ENCODE data around the gene KCTD19.

Gene KCTD19

DNA sequence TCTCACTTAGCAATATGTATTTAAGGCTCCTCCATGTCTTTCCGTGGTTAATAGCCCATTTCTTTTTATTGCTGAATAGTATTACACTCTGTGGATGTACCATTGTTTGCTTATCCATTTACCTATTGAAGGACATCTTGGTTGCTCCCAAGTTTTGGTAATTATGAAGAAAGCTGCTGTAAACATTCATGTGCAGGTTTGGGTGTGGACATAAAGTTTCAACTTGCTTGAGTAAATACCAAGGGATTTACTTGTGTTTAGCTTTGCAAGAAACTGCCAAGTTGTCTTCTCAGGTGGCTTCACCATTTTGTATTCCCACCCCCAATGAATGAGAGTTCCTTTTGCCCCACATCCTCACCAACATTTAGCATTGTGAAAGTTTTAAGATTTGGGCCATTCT, 9.6 kb upstream of the KCTD19 start:
- ATAC-seq, result no peak
- TF ChIP-seq ZNF8 (CRISPR knock-in tag; IDR thresholded peaks at IDR 0.05), result no peak
- TF ChIP-seq, protein P1, sequence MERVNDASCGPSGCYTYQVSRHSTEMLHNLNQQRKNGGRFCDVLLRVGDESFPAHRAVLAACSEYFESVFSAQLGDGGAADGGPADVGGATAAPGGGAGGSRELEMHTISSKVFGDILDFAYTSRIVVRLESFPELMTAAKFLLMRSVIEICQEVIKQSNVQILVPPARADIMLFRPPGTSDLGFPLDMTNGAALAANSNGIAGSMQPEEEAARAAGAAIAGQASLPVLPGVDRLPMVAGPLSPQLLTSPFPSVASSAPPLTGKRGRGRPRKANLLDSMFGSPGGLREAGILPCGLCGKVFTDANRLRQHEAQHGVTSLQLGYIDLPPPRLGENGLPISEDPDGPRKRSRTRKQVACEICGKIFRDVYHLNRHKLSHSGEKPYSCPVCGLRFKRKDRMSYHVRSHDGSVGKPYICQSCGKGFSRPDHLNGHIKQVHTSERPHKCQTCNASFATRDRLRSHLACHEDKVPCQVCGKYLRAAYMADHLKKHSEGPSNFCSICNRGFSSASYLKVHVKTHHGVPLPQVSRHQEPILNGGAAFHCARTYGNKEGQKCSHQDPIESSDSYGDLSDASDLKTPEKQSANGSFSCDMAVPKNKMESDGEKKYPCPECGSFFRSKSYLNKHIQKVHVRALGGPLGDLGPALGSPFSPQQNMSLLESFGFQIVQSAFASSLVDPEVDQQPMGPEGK (CRISPR knock-in tag; IDR thresholded peaks at IDR 0.05; ENCODE audit: borderline replicate concordance), result no peak
- no peak for TF ChIP-seq ESRRG (CRISPR knock-in tag; IDR thresholded peaks at IDR 0.05)
- no peak for TF ChIP-seq ISL1 (CRISPR knock-in tag; IDR thresholded peaks at IDR 0.05)
- no peak for TF ChIP-seq BACH2 (CRISPR knock-in tag; IDR thresholded peaks at IDR 0.05; ENCODE audit: borderline replicate concordance)

DNA sequence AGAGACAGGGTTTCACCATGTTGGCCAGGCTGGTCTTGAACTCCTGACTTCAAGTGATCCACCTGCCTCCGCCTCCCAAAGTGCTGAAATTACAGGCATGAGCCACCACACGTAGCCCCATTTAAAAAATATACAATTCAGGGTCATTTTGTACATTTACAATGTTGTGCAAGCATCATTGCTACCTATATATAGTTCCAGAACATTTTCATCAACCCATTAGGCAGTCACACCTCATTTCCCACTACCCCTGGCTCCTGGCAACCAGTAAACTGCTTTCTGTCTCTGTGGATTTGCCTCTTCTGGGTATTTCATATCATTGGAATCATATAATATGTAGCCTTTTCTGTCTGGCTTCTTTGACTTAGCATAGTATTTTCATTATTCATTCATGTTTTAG, 6.8 kb upstream of the KCTD19 start:
- ATAC-seq, result no peak
- TF ChIP-seq ESRRG (CRISPR knock-in tag; IDR thresholded peaks at IDR 0.05) (no peak), BACH2 (CRISPR knock-in tag; IDR thresholded peaks at IDR 0.05; ENCODE audit: borderline replicate concordance) (no peak), ISL1 (CRISPR knock-in tag; IDR thresholded peaks at IDR 0.05) (no peak), GLIS3 (CRISPR knock-in tag; IDR thresholded peaks at IDR 0.05) (no peak), ZNF8 (CRISPR knock-in tag; IDR thresholded peaks at IDR 0.05) (no peak), RARB (CRISPR knock-in tag; IDR thresholded peaks at IDR 0.05) (no peak), ARNTL (CRISPR knock-in tag; IDR thresholded peaks at IDR 0.05; ENCODE audit: borderline replicate concordance, low read depth) (no peak), PPARA (CRISPR knock-in tag; IDR thresholded peaks at IDR 0.05; ENCODE audit: borderline replicate concordance) (no peak), ZNF565 (CRISPR knock-in tag; conservative IDR thresholded peaks at IDR 0.05; ENCODE audit: low read depth) (no peak), TOX (CRISPR knock-in tag; IDR thresholded peaks at IDR 0.05; ENCODE audit: borderline replicate concordance) (no peak), ZNF70 (CRISPR knock-in tag; IDR thresholded peaks at IDR 0.05) (no peak)
- TF ChIP-seq, protein P1 (CRISPR knock-in tag; IDR thresholded peaks at IDR 0.05; ENCODE audit: borderline replicate concordance), result no peak
- TF ChIP-seq, protein P2, sequence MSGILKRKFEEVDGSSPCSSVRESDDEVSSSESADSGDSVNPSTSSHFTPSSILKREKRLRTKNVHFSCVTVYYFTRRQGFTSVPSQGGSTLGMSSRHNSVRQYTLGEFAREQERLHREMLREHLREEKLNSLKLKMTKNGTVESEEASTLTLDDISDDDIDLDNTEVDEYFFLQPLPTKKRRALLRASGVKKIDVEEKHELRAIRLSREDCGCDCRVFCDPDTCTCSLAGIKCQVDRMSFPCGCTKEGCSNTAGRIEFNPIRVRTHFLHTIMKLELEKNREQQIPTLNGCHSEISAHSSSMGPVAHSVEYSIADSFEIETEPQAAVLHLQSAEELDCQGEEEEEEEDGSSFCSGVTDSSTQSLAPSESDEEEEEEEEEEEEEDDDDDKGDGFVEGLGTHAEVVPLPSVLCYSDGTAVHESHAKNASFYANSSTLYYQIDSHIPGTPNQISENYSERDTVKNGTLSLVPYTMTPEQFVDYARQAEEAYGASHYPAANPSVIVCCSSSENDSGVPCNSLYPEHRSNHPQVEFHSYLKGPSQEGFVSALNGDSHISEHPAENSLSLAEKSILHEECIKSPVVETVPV (CRISPR knock-in tag; IDR thresholded peaks at IDR 0.05), result no peak
- TF ChIP-seq, protein P3, sequence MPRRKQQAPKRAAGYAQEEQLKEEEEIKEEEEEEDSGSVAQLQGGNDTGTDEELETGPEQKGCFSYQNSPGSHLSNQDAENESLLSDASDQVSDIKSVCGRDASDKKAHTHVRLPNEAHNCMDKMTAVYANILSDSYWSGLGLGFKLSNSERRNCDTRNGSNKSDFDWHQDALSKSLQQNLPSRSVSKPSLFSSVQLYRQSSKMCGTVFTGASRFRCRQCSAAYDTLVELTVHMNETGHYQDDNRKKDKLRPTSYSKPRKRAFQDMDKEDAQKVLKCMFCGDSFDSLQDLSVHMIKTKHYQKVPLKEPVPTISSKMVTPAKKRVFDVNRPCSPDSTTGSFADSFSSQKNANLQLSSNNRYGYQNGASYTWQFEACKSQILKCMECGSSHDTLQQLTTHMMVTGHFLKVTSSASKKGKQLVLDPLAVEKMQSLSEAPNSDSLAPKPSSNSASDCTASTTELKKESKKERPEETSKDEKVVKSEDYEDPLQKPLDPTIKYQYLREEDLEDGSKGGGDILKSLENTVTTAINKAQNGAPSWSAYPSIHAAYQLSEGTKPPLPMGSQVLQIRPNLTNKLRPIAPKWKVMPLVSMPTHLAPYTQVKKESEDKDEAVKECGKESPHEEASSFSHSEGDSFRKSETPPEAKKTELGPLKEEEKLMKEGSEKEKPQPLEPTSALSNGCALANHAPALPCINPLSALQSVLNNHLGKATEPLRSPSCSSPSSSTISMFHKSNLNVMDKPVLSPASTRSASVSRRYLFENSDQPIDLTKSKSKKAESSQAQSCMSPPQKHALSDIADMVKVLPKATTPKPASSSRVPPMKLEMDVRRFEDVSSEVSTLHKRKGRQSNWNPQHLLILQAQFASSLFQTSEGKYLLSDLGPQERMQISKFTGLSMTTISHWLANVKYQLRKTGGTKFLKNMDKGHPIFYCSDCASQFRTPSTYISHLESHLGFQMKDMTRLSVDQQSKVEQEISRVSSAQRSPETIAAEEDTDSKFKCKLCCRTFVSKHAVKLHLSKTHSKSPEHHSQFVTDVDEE (CRISPR knock-in tag; IDR thresholded peaks at IDR 0.05), result no peak
- TF ChIP-seq, protein P4, sequence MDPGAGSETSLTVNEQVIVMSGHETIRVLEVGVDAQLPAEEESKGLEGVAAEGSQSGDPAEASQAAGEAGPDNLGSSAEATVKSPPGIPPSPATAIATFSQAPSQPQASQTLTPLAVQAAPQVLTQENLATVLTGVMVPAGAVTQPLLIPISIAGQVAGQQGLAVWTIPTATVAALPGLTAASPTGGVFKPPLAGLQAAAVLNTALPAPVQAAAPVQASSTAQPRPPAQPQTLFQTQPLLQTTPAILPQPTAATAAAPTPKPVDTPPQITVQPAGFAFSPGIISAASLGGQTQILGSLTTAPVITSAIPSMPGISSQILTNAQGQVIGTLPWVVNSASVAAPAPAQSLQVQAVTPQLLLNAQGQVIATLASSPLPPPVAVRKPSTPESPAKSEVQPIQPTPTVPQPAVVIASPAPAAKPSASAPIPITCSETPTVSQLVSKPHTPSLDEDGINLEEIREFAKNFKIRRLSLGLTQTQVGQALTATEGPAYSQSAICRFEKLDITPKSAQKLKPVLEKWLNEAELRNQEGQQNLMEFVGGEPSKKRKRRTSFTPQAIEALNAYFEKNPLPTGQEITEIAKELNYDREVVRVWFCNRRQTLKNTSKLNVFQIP (CRISPR knock-in tag; IDR thresholded peaks at IDR 0.05; ENCODE audit: borderline replicate concordance, low read depth), result no peak

DNA sequence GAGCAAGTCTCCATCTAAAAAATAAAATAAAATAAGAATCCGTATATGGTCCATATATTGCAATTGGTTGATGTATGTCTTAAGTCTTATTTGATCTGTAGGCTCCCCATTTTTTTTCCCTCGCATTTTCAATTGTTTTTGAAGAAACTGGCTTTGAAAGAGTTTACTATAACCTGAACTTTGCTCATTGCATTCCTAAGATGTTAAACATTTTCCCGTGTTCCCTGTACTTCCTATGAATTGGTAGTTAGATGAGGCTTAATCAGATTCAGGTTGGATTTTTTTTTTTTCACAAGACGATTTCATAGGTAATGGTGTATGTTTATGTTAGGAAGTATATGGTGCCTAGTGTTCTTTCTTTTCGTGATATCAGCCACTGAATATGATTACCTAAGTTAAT, 3.4 kb upstream of the KCTD19 start:
- no peak for ATAC-seq
- TF ChIP-seq OSR1 (CRISPR knock-in tag; IDR thresholded peaks at IDR 0.05), result no peak
- TF ChIP-seq, protein P2 (CRISPR knock-in tag; IDR thresholded peaks at IDR 0.05), result no peak
- TF ChIP-seq, protein P5, sequence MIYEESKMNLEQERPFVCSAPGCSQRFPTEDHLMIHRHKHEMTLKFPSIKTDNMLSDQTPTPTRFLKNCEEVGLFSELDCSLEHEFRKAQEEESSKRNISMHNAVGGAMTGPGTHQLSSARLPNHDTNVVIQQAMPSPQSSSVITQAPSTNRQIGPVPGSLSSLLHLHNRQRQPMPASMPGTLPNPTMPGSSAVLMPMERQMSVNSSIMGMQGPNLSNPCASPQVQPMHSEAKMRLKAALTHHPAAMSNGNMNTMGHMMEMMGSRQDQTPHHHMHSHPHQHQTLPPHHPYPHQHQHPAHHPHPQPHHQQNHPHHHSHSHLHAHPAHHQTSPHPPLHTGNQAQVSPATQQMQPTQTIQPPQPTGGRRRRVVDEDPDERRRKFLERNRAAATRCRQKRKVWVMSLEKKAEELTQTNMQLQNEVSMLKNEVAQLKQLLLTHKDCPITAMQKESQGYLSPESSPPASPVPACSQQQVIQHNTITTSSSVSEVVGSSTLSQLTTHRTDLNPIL (CRISPR knock-in tag; IDR thresholded peaks at IDR 0.05; ENCODE audit: low read depth), result no peak
- no peak for TF ChIP-seq ZFP3 (CRISPR knock-in tag; IDR thresholded peaks at IDR 0.05)
- TF ChIP-seq ZC3H10 (CRISPR knock-in tag; IDR thresholded peaks at IDR 0.05), result no peak
- TF ChIP-seq SNAI2 (CRISPR knock-in tag; IDR thresholded peaks at IDR 0.05), result no peak
- TF ChIP-seq BACH2 (CRISPR knock-in tag; IDR thresholded peaks at IDR 0.05; ENCODE audit: borderline replicate concordance), result no peak
- TF ChIP-seq, protein P1 (CRISPR knock-in tag; IDR thresholded peaks at IDR 0.05; ENCODE audit: borderline replicate concordance), result no peak
- TF ChIP-seq ISL1 (CRISPR knock-in tag; IDR thresholded peaks at IDR 0.05), result no peak
- no peak for TF ChIP-seq ARNTL (CRISPR knock-in tag; IDR thresholded peaks at IDR 0.05; ENCODE audit: borderline replicate concordance, low read depth)

Data from SK-N-SH treated with all-trans-retinoic acid at 6 μM for 48 hours (cell line).